ENCODE measurements around the gene DHDH.
"Not testable (repeated sequence)": the region's sequence is repeated elsewhere in the genome, so short reads cannot be mapped to it uniquely, and the experiment has no call there.

The DHDH gene

DNA sequence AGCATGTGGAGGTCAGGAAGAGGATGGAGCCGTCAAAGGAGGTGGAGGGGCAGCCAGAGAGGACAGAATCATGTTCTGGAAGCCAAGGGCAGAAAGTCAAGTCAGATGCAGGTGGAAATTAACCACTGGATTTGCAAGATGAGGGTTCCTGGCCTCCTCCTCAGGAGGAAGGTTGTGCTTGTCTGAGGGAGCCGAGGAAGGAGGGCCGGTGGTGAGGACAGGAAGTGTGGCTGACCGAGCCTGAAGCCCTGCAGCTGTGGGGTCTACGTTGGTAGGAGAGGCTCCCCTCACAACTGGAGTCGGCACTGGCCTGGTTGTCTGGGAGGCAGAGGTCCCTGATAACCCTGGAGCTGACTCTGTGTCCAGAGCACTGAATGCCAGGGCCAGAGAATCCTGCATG is 15.4 kb upstream of the DHDH start:
- no peak for DNase-seq

DNA sequence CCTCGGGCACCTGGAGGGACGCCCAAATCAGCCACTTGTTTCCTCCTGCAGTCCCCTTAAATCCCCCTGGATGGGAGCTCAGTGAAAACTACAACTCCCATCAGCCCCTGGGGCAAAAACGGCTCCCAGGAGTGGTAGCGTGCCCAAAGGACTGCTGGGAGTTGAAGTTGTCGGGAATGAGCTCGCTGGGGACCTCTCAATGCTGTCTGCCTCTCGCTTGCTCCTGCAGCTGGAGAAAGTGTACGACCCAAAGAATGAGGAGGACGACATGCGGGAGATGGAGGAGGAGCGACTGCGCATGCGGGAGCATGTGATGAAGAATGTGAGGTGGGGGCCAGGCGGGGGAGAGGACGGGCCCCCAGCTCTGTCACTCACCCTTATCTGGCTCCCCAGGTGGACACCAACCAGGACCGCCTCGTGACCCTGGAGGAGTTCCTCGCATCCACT is 14.7 kb upstream of the DHDH start:
- no peak for DNase-seq

DNA sequence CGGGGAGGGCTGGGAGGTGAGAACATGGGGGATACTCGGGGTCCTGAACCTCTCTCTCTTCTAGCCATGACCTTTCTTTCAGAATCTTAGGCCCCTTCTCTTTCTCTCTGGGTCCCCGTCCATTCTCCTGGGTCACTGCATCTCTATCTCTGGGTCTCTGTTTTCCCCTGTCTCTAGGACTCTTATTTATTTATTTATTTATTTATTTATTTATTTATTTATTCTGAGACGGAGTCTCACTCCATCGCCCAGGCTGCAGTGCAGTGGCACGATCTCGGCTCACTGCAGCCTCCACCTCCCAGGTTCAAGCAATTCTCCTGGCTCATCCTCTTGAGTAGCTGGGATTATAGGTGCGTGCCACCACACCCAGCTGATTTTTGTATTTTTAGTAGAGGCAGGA is 14.2 kb upstream of the DHDH start:
- DNase-seq: not testable (repeated sequence)

DNA sequence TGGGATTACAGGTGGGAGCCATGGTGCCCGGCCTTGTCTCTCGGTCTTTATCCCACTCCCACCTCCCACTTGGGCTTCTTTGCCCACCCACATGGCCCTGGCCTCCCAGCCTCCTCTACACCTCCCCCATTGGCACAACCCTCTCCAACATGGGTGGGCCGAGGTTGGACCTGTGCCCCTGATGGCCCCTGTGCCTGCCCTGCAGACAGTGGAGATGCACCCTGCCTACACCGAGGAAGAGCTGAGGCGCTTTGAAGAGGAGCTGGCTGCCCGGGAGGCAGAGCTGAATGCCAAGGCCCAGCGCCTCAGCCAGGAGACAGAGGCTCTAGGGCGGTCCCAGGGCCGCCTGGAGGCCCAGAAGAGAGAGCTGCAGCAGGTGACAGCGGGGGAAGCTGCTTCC is 12.6 kb upstream of the DHDH start:
- DNase-seq: no peak

DNA sequence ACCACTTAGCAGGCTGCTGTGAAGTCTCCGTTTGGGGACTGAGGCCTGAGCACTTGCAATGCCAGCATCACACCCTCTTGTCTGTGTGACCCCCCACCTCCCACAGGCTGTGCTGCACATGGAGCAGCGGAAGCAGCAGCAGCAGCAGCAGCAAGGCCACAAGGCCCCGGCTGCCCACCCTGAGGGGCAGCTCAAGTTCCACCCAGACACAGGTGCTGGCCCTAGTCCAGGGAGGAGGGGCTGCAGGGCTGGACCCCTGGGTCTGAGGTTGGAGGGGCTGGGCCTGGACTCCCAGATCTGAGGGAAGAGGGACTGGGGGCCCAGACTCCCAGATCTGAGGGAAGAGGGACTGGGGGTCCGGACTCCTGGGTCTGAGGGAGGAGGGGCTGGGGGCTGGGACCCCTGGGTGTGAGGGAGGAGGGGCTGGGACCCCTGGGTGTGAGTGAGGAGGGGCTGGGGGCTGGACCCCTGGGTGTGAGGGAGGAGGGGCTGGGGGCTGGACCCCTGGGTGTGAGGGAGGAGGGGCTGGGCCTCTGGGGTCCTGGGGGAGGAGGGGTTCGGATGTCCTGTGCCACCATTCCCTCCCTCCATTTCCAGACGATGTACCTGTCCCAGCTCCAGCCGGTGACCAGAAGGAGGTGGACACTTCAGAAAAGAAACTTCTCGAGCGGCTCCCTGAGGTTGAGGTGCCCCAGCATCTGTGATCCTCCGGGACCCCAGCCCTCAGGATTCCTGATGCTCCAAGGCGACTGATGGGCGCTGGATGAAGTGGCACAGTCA is 11.6 kb upstream of the DHDH start:
- no peak for DNase-seq

DNA sequence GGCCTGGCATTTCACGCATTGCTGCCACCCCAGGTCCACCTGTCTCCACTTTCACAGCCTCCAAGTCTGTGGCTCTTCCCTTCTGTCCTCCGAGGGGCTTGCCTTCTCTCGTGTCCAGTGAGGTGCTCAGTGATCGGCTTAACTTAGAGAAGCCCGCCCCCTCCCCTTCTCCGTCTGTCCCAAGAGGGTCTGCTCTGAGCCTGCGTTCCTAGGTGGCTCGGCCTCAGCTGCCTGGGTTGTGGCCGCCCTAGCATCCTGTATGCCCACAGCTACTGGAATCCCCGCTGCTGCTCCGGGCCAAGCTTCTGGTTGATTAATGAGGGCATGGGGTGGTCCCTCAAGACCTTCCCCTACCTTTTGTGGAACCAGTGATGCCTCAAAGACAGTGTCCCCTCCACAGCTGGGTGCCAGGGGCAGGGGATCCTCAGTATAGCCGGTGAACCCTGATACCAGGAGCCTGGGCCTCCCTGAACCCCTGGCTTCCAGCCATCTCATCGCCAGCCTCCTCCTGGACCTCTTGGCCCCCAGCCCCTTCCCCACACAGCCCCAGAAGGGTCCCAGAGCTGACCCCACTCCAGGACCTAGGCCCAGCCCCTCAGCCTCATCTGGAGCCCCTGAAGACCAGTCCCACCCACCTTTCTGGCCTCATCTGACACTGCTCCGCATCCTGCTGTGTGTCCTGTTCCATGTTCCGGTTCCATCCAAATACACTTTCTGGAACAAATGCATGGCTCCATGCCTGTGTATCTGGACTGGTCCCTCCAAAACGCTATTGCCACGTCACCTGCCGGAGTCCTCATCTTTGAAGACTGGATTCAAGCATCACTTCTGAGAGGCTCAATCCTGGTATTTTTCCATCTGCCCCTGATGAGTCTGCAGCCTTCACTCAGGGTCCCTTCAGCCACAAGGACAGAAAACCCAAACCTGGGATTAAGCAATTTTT is 10.7 kb upstream of the DHDH start:
- no peak for DNase-seq

DNA sequence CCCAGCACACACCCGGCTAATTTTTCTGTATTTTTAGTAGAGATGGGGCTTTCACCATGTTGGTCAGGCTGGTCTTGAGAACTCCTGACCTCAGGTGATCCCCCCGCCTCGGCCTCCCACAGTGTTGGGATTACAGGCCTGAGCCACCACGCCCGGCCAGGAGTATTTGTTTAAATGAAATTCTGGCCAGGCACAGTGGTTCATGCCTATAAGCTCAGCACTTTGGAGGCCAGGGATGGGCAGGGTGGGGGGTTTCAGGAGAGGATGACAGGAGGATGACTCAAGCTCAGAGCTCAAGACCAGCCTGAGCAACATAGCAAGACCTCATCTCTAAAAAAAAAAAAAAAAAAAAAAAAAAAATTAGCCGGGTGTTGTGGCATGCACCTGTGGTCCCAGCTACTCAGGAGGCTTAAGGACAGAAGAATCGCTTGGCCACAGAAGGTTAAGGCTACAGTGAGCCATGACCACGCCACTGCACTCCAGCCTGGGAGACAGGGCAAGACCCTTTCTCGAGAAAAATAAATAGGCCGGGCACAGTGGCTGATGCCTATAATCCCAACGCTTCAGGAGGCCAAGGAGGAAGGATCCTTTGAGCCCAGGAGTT is 8.2 kb upstream of the DHDH start:
- DNase-seq: no peak

DNA sequence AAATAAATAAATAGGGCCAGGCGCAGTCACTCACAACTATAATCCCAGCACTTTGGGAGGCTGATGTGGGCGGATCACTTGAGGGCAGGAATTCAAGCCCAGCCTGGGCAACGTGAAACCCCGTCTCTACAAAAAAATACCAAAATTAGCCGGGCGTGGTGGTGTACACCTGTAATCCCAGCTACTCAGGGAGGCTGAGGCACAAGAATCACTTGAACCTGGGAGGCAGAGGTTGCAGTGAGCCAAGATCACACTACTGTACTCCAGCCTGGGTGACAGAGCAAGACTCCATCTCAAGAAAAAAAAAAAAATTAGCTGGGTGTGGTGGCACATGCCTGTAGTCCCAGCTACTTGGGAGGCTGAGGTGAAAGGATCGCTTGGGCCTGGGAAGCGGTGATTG is 7.6 kb upstream of the DHDH start:
- DNase-seq: not testable (repeated sequence)

DNA sequence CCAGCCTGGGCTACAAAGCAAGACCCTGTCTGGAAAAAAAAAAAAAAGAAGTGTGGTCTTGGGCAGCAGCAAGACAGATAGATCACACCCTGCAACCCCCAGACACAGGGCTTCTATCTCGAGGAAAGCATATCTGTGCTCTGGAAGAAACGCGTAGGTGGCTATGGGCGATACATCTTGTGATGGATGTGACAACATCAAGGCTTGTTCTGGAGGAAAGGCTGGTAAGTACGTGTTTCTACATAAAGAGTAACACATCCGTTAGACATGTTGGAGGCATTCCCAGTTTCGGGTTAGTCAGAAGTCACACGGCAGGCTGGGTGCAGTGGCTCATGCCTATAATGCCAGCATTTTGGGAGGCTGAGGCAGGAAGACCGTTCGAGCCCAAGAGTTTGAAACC is 6.6 kb upstream of the DHDH start:
- no peak for DNase-seq

DNA sequence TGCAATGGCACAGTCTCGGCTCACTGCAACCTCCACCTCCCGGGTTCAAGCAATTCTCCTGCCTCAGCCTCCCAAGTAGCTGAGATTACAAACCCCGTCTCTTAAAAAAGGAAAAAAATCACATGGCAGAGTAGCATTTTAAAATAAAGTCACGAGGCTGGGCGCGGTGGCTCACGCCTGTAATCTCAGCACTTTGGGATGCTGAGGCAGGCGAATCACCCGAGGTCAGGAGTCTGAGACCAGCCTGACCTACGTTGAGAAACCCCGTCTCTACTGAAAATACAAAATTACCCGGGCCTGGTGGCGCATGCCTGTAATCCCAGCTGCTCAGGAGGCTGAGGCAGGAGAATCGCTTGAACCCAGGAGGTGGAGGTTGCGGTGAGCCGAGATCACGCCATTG is 5.8 kb upstream of the DHDH start:
- not testable (repeated sequence) for DNase-seq

DNA sequence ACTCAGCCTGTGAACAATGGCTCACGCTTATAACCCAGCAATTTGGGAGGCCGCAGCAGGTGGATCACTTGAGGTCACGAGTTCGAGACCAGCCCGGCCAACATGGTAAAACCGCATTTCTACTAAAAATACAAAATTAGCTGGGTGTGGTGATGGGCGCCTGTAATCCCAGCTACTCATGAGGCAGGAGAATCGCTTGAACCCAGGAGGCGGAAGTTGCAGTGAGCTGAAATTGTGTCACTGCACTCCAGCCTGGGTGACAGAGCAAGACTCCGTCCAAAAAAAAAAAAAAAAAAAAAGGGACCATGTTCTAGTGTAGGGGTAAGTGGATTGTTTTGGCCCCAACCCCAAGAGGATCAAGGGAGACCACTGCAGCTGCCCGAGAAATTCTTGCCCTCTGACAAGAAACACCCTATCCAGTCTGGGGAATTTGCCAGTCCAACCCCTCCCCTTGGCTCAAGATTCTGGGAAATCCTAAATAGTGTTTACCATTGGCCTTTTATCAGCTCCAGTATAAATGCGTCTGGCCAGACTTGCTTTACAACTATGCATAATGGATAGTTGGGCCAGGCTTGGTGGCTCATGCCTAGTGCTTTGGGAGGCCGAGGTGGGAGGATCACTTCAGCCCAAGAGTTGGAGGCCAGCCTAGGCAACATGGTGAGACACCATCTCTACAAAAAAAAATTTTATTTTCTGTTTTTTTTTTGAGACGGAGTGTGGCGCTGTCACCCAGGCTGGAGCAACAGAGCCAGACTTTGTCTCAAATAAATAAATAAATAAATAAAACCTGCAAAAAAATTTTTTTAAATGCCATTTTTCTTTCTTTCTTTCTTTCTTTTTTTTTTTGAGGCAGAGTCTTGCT is 5.1 kb upstream of the DHDH start:
- no peak for DNase-seq

DNA sequence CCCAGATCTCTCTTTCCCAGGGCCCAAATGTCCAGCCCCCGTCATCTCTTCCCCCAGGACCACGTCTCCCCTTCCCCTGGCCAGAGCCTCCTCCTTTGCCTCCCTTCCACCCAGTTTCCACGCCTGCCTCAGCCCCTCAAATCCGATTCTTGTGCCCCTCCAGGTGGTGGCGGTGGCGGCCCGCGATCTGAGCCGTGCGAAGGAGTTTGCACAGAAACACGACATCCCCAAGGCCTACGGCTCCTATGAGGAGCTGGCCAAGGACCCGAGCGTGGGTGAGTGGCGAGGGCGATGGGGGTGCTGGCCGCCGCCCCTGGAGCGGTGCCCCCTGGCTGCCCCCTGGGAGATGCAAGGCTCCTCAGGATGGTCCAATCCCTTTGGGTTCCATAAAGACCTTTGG is 1.3 kb downstream of the DHDH start:
- DNase-seq: no peak

DNA sequence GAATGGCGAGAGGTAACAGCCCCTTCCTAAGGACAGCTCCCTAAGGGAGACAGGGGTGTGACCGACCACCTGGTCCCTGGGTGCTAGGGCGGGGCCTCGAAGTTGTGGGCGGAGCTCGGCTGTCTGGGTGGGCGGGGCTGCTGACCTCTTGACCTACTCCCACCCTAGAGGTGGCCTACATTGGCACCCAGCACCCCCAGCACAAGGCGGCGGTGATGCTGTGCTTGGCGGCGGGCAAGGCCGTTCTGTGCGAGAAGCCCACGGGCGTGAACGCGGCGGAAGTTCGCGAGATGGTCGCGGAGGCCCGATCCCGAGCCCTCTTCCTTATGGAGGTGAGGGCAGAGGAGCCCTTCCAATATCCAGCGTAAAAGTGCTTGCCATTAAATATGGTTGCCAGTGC is 2.4 kb downstream of the DHDH start:
- no peak for DNase-seq

DNA sequence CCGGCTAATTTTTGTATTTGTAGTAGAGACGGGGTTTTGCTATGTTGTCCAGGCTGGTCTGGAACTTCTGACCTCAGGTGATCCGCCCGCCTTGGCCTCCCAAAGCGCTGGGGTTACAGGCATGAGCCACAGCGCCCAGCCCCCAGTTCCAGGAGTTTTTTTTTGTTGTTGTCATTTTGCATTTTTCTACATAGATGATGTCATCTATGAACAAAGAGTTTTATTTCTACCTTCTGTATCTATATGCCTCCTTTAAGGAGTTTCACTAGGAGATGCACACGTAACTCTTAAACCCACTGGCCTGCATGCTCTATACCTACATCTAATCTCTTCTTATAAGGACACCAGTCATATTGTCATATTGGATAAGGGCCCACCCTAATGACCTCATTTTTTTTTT is 4.8 kb downstream of the DHDH start:
- no peak for DNase-seq

DNA sequence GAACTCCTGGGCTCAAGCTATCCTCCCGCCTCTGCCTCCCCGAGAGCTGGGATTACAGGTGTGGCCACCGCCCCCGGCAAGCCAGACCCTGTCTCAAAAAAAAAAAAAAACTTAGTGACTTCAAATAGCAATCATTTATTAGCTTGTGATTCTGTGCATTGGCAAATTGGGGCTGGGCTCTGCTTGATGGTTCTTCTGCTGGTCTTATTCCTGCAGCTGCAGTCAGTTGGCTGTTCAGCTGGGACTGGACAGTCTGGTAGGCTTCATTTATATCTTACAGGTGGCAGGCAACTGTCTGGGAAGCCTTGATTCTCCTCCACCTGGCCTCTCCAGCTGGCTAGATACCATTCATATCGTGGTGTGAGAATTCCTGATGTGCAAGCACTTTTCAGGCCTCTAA is 7.4 kb downstream of the DHDH start:
- DNase-seq: no peak

DNA sequence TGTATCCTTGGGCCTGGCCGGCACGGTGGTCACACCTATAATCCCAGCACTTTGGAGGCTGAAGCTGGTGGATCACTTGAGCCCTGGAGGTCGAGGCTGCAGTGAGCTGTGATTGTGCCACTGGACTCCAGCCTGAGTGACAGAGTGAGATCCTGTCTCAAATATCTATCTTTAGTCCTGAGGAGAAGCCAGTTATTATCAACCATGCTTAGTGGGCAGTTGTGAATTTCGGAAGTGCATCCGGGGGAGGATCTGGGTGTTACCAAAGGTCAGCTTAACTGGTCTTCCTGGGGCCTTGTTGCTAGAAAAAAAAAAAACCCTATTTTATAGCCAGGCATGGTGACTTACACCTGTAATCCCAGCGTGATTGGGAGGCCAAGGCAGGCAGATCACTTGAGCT is 9.6 kb downstream of the DHDH start:
- DNase-seq: no peak

DNA sequence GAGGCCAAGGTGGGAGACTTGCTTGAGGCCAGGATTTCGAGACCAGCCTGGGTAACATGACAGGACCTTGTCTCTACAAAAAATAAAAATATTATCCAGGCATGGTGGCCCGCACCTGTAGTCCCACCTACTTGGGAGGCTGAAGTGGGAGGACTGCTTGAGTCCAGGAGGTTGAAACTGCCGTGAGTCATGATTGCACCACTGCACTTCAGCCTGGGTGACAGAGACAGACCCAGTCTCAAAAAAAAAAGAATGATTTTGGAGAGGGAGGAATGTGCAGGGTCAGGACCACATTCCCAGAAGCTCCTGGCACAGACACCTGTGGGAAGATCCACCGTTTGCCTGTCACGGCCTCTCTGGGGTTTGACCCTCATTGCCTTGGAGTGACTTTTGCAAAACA is 11.9 kb downstream of the DHDH start:
- DNase-seq: no peak

DNA sequence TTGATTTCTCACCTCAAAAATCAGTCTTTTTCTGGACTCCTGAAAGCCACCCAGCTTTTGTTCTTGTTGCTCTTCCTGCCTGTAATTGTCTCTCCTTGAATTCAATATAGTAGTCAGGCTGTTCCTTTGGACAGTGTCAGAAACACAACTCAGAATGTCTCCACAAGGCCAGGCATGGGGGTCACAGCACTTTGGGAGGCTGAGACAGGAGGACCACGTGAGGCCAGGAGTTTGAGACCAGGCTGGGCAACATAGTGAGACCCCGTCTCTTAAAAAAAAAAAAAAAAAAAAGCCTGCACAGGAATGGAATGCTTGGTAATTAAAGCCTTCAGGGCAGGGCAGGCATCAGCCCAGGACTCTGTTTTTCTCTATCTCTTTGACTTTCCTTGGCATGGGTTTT is 12.3 kb downstream of the DHDH start:
- DNase-seq: no peak

DNA sequence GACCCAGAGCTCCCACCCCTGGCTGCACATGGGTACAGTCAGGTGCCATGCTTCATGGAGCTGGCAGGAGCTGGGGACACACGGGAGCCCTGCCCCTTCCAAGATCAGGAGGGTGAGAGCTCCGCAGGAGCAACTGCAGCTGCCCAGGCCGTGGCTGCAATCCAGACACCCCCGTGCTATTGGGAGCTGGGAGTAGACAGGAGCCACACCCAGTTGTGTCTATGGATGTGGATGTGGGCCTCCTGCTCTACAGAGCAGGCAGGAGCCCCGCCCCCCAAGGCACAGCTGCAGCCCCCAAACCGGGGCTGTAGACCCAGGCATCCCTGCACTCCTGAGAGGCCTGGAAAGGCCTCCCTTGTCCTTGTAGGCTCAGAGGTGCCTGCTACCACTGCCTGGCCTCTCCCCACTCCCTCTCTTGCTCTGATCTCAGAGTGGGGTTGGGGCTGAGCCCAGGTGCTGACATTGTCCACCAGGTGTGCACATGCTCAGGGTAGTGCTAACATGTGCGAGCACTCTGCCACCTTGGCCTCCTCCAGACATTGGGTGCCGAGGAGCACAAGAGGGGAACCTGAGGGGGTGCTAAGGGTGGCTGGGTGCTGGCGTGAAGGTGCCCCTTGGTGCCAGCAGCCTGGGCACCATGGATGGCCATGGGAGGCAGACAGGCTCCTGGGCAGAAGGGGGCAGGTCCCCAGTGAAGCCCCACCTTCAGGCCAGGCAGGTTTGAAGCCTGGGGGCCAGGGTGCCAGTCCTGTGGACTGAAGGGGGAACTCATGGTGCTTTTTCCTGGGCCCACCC is 13.2 kb downstream of the DHDH start:
- DNase-seq: no peak

DNA sequence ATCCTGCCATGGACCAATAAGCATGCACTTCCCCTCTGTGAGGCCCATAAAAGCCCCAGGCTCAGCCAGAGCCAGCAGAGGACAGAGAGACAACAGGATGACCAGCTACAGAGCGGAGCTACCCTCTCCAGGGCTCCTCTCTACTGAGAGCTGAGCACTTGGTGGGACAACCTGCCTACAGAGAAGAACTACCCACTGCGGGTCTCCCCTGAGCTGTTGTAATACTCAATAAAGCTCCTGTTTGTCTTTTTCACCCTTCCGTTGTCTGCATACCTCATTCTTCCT is 13.7 kb downstream of the DHDH start:
- no peak for DNase-seq

DNA sequence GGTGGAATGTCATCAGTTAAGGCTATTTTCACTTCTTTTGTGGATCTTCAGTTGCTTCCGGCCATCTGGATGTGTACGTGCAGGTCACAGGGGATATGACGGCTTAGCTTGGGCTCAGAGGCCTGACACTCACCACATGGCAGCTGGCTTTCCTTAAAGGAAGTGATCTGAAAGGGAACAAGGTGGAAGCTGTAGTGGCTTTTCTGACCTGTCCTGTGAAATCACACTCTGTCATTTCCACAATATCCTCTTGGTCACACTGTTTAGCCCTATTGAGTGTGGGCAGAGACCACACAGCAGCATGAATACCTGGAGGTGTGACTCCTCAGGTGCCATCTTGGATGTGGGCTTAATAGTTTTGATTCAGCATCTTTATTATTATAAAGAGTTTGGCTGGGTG is 16.7 kb downstream of the DHDH start:
- DNase-seq: no peak

DNA sequence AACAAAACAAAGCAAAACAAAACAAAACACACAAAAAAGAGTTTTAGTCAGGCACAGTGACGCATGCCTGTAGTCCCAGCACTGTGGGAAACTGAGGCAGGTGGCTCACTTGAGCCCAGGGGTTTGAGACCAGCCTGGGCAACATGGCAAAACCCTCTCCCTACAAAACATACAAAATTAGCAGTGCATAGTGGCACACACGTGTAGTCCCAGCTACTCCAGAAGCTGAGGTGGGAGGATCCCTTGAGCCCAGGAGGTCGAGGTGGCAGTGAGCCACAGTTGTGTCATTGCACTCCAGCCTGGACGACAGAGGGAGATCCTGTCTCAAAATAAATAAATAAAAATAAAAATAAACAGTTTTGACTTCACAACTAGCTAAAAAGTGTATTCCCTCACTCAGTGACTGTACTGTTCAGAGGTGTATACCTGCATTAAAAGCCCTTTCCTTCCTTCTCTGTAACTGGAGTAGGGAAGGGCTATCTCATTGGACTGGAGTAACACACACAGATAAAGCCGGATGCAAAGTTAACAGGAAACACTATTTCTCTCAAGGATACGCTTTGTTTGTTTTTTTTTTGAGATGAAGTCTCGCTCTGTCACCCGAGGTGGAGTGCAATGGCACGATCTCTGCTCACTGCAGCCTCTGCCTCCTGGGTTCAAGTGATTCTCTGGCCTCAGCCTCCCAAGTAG is 17.5 kb downstream of the DHDH start:
- no peak for DNase-seq
